Spinal cord (tissue), 10 donors: ENCODE measurements around the gene HHATL. TPM values are rescaled to one million over a fixed set of nuclear protein-coding genes. Genes with fewer than 3 reads are reported as not detected.
A peak's percentile ranks its signal among the peaks of the same experiment; 100 is the strongest.
"Not testable (repeated sequence)": the region's sequence is repeated elsewhere in the genome, so short reads cannot be mapped to it uniquely, and the experiment has no call there.

Source experiments
- DNase-seq, 6 donors: peaks; one replicate each; pipeline versions ENCODE4 v3.0.0 to v3.0.0-alpha.2; 2013 to 2015; ENCODE audit warnings: low spot score in 6 of 6, low read depth in 4 of 6
- H3K27ac ChIP-seq: one replicate; pipeline ENCODE4 v1.5.1; 2013; ENCODE audit warnings: low read depth, low read length, control low read depth
- H3K27me3 ChIP-seq: one replicate; pipeline ENCODE4 v1.6.1; 2013; ENCODE audit warnings: low read length; ENCODE audit not compliant: control insufficient read depth, insufficient read depth
- H3K36me3 ChIP-seq: one replicate; pipeline ENCODE4 v1.6.1; 2013; ENCODE audit warnings: low read length; ENCODE audit not compliant: control insufficient read depth, insufficient read depth
- H3K4me1 ChIP-seq: one replicate; pipeline ENCODE4 v1.6.1; 2013; ENCODE audit warnings: low read length; ENCODE audit not compliant: control insufficient read depth, insufficient read depth
- H3K4me3 ChIP-seq: one replicate; pipeline ENCODE4 v1.5.1; 2013; ENCODE audit warnings: low read depth, low read length, control low read depth
- H3K9me3 ChIP-seq: one replicate; pipeline ENCODE4 v1.6.1; 2013; ENCODE audit warnings: low read length; ENCODE audit not compliant: control insufficient read depth, insufficient read depth
- WGBS: methylation state at CpG from one replicate; pipeline ENCODE4 v1.1.5; 2013; ENCODE audit warnings: missing lambda C conversion rate; ENCODE audit not compliant: insufficient coverage; 5-methylcytosine and 5-hydroxymethylcytosine counted together
- polyA plus RNA-seq, 2 donors: library from polyadenylated mRNA; unstranded; fragments of 120-200 nt; gene quantifications; one replicate each; pipeline ENCODE4 v1.2.1, GENCODE V29; 2013; ENCODE audit not compliant: insufficient read length in 2 of 2
- total RNA-seq, 2 donors: library from RNA; depleted of rRNA in 1 of 2; stranded (reverse); fragments of 120-200 nt in 1 of 2; fragments of >200 nt in 1 of 2; gene quantifications; one replicate each; pipeline versions ENCODE4 v1.2.3 to v1.2.4, GENCODE V29; 2013 to 2014
- donor health status: healthy.

HHATL gene
- total and polyA plus RNA-seq, 4 donors: 2.1 to 7.2 (median 3.5) TPM

DNA sequence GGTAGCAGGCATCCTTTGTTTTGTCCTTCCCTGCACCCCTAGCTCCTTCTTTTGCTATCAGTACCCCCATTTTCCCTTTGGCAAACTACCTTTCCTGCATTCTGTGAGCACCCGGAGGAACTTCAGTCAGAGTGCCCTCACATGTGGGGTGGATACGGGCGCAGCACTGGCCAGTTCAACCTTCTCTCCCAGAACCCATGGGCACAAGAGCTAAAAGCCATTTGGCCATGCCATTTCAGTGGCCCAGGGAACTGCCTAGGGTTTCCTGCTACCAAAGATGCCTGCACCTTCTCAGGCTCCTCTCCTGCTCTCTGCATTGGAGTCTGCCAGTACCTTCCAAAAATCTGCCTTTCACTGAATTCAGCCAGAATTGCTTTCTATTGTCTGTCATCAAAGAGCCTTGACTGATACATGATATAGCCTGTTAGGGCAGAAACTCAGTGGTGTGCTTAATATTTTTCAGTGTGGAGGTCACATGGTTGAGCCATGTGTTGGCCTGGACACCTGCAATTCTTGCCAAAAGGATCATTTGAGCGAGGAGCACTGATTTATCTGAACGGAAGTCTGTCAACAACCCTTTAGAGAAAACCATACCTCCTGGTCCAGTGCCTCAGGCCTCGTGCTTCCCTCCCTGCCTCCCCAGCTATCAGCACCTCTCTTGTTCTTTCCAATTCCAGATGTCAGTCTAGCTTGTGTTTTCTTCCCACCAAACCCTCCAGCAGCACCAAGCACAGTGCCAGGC, 27.0 kb upstream of the HHATL start:
- no peak overlapping the region for H3K27ac ChIP-seq
- no peaks in the 10 kb centered on the region for H3K9me3 ChIP-seq
- no peak overlapping the region for H3K4me3 ChIP-seq
- WGBS: 77% methylated on average over 6 of the region's 6 CpGs
- DNase-seq: no peak
- H3K4me1 ChIP-seq: peaks cover 58% of the 10 kb centered on the region
- H3K27me3 ChIP-seq: no peaks in the 10 kb centered on the region
- H3K36me3 ChIP-seq: no peaks in the 10 kb centered on the region

DNA sequence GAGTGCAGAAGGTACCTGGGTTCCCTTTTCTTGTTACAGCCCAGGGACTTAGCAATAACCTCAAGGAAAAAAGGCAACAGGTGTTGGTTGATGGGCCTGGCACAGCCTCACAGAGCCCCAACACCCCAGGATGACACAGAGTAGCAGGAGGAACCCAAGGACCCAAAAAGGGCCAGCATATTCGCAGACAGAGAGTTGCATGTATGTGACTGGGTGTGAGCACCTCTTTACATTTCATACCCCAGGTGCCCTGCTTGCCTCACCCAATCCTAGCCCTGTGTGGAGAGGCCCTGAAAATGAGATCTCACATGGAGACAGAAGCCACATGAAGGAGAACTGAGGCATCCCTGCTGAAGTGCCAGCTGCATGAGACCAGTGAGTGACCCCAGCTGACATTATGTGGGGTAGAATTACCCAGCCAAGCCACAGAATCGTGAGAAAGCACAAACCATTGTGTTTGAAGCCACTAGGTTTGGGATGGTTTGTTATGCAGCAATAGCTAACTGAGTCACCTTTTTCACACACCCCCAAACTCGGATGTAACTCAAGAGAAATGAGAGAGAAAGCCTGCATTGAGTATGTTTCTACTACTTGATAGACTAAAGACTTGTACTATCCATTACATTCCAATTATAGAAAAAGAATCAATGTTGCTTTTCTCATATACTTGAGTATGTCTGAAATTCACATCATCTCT, 26.2 kb upstream of the HHATL start:
- H3K36me3 ChIP-seq: no peaks in the 10 kb centered on the region
- no peak overlapping the region for H3K27ac ChIP-seq
- no peak overlapping the region for H3K4me3 ChIP-seq
- no CpG with 5 or more reads among the region's 3 CpGs for WGBS
- H3K4me1 ChIP-seq: peaks cover 50% of the 10 kb centered on the region
- H3K9me3 ChIP-seq: no peaks in the 10 kb centered on the region
- DNase-seq: no peak
- no peaks in the 10 kb centered on the region for H3K27me3 ChIP-seq

GRCh38 chr3:42728056-42728455, 25.5 kb upstream of the HHATL start:
- 56% methylated on average over 1 of the region's 3 CpGs for WGBS
- no peaks in the 10 kb centered on the region for H3K9me3 ChIP-seq
- H3K4me3 ChIP-seq: no peak overlapping the region
- no peaks in the 10 kb centered on the region for H3K36me3 ChIP-seq
- no peaks in the 10 kb centered on the region for H3K27me3 ChIP-seq
- no peak for DNase-seq
- peaks cover 43% of the 10 kb centered on the region for H3K4me1 ChIP-seq
- H3K27ac ChIP-seq: no peak overlapping the region

DNA sequence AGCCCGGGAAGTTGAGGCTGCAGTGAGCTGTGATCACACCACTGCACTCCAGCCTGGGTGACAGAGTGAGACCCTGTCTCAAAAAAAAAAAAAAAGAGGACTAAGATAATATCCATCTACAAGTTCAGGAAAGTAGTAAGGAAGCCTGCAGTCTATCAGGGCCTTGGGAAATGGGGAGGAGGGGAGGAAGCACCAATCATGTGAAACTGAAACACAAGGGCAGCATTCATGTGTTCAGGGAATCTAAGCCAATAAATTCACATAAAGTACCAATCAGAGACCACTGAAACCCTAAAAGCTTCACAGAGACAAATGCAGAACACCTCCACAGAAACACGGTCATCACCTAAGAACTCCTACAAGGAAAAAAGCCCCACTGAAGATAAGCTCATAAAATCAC, 22.9 kb upstream of the HHATL start:
- Histone ChIP-seq H3K36me3 (no peaks in the 10 kb centered on the region), H3K4me1 (peaks cover 17% of the 10 kb centered on the region), H3K9me3 (no peaks in the 10 kb centered on the region), H3K4me3 (no peak overlapping the region), H3K27me3 (no peaks in the 10 kb centered on the region), H3K27ac (no peak overlapping the region)
- no CpG with 5 or more reads among the region's 2 CpGs for WGBS
- DNase-seq: no peak

GRCh38 chr3:42723219-42723618, 20.6 kb upstream of the HHATL start:
- no peaks in the 10 kb centered on the region for H3K36me3 ChIP-seq
- H3K27me3 ChIP-seq: no peaks in the 10 kb centered on the region
- WGBS: no CpG with 5 or more reads among the region's 2 CpGs
- H3K27ac ChIP-seq: no peak overlapping the region
- no peak for DNase-seq
- peaks cover 8% of the 10 kb centered on the region for H3K4me1 ChIP-seq
- no peak overlapping the region for H3K4me3 ChIP-seq
- no peaks in the 10 kb centered on the region for H3K9me3 ChIP-seq

DNA sequence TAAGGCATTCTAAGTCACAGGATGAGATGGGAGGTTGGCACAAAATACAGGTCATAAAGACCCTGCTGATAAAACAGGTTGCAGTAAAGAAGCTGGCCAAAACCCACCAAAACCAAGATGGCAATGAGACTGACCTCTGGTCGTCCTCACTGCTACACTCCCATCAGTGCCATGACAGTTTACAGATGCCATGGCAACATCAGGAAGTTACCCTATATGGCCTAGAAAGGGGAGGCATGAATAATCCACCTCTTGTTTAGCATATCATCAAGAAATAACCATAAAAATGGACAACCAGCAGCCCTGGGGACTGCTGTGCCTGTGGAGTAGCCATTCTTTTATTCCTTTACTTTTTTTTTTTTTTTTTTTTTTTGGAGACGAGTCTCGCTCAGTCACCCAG, 19.8 kb upstream of the HHATL start:
- not testable (repeated sequence) for H3K36me3 ChIP-seq, H3K9me3 ChIP-seq, DNase-seq, H3K27ac ChIP-seq, H3K4me3 ChIP-seq, H3K4me1 ChIP-seq, H3K27me3 ChIP-seq
- 60% methylated on average over 1 of the region's 3 CpGs for WGBS

DNA sequence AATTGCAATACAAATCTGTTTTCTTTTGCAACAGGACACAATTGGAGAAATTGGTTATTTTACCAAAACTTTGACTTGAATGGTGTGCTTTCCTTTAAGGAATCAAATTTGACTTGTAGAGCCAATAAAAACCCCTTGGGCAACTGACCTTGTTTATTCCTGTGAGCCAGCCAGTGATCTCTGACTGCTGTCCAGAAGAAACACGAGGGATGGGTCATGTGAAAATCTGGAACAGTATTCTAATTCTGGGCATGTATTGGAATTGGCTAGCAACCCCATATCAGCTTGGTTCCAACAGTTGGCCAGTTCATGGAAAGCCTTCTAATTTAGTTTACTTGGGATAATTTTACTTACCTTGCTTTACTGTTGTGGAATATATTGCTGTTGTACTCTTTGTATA, 19.1 kb upstream of the HHATL start:
- Histone ChIP-seq H3K36me3 (no peaks in the 10 kb centered on the region), H3K4me3 (no peak overlapping the region), H3K9me3 (no peaks in the 10 kb centered on the region), H3K4me1 (peaks cover 3% of the 10 kb centered on the region), H3K27me3 (no peaks in the 10 kb centered on the region), H3K27ac (no peak overlapping the region)
- peak in 1 of 6 donors; percentile 48 for DNase-seq
- WGBS: 71% methylated on average over 1 of the region's 1 CpG

DNA sequence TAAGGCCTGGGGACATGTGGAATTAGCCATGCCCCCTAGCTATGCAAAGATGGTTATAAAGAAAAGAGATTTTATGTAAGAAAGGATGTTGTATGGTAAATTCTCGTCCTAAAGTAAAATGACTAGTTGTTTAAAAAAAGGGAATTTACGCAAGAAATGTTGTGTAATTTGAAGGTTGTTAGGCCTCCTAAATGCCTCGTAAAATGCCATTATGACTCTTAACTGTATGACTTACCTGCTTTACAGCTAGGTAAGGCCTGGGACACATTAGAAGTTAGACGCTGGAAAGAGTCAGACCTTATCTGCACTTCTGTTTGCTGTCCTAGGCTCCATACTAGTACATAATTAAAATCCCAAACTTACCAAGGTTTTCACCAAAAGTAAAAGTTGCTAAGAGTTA, 17.5 kb upstream of the HHATL start:
- Histone ChIP-seq H3K4me3 (no peak overlapping the region), H3K27ac (no peak overlapping the region), H3K4me1 (no peaks in the 10 kb centered on the region), H3K27me3 (no peaks in the 10 kb centered on the region), H3K36me3 (no peaks in the 10 kb centered on the region), H3K9me3 (no peaks in the 10 kb centered on the region)
- no peak for DNase-seq
- 83% methylated on average over 2 of the region's 4 CpGs for WGBS

GRCh38 chr3:42719002-42719401, 16.4 kb upstream of the HHATL start:
- Histone ChIP-seq H3K9me3 (no peaks in the 10 kb centered on the region), H3K27me3 (no peaks in the 10 kb centered on the region), H3K4me1 (no peaks in the 10 kb centered on the region), H3K36me3 (no peaks in the 10 kb centered on the region), H3K4me3 (no peak overlapping the region), H3K27ac (no peak overlapping the region)
- no peak for DNase-seq
- WGBS: 72% methylated on average over 6 of the region's 6 CpGs

DNA sequence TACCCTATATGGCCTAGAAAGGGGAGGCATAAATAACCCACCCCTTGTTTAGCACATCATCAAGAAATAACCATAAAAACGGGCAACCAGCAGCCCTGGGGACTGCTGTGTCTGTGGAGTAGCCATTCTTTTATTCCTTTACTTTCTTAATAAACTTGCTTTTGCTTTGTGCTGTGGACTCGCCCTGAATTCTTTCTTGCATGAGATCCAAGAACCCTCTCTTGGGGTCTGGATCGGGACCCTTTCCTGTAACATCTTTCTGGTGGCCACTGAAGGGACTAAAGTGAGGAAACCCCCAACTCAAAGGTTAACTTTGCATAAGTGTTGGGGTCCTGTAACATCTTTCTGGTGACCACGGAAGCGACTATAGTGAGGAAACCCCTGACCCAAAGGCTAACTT, 15.7 kb upstream of the HHATL start:
- H3K4me1 ChIP-seq: no peaks in the 10 kb centered on the region
- H3K27me3 ChIP-seq: no peaks in the 10 kb centered on the region
- H3K36me3 ChIP-seq: no peaks in the 10 kb centered on the region
- no peak overlapping the region for H3K4me3 ChIP-seq
- H3K9me3 ChIP-seq: no peaks in the 10 kb centered on the region
- WGBS: 95% methylated on average over 4 of the region's 5 CpGs
- no peak overlapping the region for H3K27ac ChIP-seq
- DNase-seq: no peak
